HG02798 (cell line): Measurements from ENCODE around the gene DUSP9.
A peak's percentile ranks its signal among the peaks of the same experiment; 100 is the strongest.
"Not testable (repeated sequence)": the region's sequence is repeated elsewhere in the genome, so short reads cannot be mapped to it uniquely, and the experiment has no call there.

ENCODE experiments used
- ATAC-seq: cut with Tn5 transposase; IDR thresholded peaks from one replicate; pipeline ENCODE4 v1.9.1; 2021; ENCODE audit warnings: mild to moderate bottlenecking; ENCODE audit not compliant: unreplicated experiment, poor library complexity

DUSP9 gene

DNA sequence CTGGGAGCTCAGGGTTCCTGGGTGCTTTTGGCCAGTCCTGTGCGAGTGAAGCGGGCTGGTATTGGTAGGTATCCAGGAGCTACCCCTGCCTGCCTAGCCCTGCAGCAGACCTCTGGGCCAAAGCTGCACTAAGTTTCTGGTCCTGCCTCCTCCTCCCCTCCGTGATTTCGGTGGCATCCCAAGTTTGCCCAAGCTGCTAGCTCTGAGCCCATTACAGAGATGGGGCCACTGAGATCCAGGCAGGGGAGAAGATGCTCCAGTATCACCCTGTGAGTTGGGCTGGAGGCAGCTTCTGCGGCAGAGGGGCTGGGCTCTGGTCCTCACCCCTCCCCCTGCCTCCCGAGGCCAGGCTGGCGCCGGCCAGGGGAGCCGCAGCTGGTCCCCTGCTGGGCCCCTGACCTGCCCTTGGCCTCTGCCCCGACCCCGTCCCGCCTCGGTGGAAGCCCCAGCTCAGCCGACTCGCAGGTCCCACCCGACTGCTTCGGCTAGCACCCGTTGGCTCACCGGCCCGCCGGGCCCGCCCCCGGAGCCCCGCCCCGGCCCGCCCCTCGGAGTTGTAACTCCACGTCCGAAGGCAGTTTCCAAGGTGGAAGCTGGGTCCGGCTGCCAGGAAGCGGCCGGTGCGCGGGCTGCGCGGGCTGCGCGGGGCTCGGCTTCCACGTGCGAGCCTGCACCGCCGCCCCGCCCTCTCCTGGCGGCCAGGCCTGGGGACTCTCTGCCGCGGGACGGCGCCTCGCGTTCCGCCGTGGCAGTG, at the start of gene DUSP9:
Gene DUSP9, plus strand, starts transcription at position 584 of the 754 bp plus-strand sequence. CDS start 751 bp downstream, outside the sequence.
- ATAC-seq = no peak

- ATAC-seq = peak; percentile 58
Measured at GRCh38 chrX:153598541-153599191, 48.3 kb upstream of the DUSP9 start, which contains the start of gene CCNQ. TSS of gene CCNQ (minus strand) at chrX:153599139. CDS start at chrX:153599073, 66 bp downstream.

- peak; percentile 90 for ATAC-seq
Measured at GRCh38 chrX:153599192-153600031, 47.6 kb upstream of the DUSP9 start.

DNA sequence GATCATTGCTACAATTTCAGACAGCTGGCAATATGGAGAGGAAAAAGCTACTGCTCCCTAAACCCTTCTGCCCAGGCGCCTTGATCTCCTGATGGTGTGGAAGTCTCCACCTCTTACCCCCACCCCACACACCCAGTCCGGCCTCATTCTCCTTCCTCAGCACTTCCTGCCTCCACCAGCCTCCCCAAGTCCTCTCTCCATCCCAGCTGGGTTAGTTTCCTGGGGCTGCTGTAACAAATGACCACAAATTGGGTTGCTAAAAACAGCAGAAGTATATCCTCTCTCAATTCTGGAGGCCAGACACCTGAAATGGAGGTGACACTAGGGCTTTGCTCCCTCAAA, 47.0 kb upstream of the DUSP9 start:
- ATAC-seq = no peak

DNA sequence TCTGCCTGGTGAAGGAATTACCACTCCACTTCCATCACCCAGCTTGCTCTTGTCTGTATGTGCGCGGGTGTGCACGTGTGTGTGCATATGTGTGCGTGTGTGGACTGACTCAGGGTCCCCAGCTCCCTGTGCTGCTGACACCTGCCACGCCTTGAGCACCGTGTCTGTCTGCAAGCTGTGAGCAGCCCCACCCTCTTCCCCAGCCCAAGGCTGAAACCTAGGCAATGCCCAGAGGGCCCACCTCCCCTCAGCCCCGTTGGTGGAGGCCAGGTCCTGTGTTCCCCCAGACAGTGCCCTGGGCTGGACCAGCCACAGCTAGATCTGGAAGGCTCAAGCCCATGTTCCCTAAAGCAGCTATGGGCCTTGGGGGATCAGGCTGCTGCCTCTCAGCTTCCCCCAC, 46.1 kb upstream of the DUSP9 start:
- no peak for ATAC-seq

GRCh38 chrX:153601511-153602110, 45.4 kb upstream of the DUSP9 start:
- no peak for ATAC-seq

DNA sequence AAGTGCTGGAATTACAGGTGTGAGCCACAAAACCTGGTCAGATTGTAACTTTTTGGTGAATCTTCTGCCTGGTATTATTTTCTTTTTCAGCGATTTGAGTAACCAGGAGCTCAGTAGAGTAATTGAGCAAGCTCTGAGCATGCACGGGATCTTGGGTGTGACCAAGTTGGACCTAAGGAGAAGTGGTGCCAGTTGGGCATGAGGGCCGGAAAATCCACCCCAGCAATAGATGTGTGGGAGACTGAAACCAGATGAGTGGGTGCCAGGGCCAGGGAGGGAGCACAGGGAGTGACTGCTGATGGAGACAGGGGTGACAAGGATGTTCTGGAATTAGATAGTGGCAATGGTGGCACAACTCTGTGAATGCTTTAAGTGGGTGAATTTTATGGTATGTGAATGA, 44.4 kb upstream of the DUSP9 start:
- no peak for ATAC-seq

- ATAC-seq = no peak
Measured at GRCh38 chrX:153603131-153603656, 43.8 kb upstream of the DUSP9 start.

DNA sequence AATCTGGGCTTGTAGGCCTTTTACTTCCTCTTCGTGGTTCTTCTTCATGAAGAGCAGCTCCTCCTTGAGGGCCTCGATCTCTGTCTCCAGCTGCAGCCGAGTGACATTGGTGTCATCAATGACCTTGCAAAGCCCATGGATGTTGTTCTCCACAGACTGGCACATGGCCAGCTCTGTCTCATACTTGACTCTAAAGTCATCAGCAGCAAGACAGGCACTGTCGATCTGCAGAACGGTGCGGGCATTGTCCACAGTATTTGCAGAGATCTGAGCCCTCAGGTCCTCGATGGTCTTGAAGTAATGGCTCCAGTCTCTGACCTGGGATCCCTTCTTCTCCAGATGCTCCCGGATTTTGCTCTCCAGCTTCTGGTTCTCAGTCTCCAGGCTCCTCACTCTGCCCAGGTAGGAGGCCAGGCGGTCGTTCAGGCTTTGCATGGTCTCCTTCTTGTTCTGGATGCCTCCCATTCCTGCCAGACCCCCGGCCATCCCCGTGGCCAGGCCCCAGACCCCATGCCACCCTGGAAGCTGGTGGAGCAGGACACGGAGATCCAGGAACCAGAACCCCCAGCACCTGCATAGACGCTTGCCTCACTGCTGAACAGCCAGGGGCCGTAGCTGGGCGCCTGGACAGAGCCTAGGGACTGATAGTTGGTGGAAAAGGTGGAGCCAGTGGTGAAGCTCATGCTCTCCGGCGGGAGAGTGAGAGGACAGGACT, 42.2 kb upstream of the DUSP9 start:
- ATAC-seq = not testable (repeated sequence)

GRCh38 chrX:153606503-153606902, 40.5 kb upstream of the DUSP9 start:
- no peak for ATAC-seq

DNA sequence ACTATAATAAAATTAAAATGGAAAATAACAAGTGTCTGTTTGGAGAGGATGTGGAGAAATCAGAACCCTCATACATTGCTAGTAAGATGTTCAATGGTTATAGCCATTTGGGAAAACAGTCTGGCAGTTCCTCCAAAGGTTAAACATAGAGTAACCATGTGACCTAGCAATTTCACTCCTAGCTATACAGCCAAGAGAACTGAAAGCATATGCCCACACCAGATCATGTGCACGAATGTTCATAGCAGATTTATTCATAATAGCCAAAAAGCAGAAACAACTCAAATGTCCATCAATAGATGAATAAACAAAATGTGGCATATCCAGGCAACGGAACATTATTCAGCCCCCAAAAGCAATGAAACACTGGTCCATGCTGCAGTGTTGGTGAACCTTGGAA, 38.6 kb upstream of the DUSP9 start:
- ATAC-seq = no peak

DNA sequence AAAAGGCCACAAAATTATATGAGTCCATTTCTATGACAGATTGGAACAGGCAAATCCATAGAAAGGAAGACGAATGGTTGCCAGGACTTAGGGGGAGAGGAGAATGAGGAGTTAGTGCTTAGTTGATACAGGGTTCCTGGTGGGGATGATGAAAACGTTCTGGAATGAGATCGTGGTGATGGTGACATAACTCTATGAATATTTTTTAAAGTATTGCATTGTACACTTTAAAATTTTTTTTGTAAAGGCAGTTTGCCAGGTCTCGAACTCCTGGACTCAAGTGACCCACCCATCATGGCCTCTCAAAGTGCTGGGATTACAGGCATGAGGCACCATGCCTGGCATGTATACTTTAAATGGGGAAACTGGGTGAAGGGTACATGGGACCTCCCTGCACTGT, 38.2 kb upstream of the DUSP9 start:
- ATAC-seq = no peak

GRCh38 chrX:153609917-153610835, 36.8 kb upstream of the DUSP9 start:
- ATAC-seq = peak; percentile 69

- no peak for ATAC-seq
Measured at GRCh38 chrX:153610836-153611213, 36.2 kb upstream of the DUSP9 start.

DNA sequence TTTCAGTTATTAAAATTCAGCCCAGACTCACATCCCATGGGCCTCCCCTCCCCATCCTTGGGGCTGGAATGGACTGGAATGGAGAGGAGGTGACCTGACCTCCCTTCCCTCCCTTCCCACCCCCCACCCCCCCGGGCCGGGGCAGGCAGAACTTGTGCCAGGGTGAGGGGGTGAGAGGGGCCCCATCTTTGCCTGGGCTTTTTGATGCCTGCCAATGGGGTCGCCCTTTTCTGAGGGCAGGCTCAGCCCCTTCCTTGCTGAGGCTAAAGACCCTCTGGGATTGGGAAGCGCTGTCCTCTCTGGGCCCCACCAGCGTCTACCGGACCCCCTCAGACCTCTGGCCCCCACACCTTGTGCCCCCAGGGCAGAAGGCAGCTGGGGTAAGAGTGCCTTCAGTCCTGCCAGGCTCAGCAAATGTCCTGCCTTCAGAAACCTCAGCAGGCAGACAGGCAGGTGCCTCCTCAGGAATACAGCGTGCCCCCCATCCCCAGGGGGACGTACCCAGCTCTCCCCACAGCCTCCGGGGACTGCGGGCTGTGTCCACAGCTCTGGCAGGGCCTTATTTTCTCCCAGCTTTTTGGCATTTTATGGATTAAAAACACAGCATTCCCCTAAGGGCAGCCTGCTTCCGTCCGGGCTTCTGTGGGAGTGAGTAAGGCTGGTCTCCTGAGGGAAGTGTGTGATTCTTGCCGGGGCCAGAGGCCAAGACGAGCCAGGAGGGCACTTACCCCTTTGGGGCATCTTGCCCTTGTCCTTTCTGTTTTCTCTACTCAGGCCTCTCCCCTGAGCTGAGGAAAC, 35.5 kb upstream of the DUSP9 start:
- ATAC-seq = no peak

- no peak for ATAC-seq
Measured at GRCh38 chrX:153612413-153612812, 34.6 kb upstream of the DUSP9 start.

DNA sequence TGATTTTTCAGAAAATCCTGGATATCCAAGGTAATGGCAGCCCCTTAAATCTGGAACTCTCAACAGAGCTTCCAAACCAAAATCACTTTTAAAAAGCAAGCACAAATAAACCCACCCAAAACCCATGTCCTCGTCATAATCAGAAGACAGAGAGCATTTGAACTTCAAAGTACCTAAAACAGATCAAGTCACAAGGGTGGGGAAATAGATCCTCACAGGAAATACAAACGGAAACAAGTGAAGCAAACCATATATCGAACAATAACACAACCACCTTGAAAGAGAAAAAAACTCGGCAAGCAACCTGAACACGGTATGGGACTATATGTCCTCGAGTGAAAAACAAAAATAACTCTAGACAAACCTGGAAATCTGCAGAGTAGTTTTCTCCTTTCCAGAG, 32.2 kb upstream of the DUSP9 start:
- no peak for ATAC-seq

GRCh38 chrX:153620576-153620975, 26.4 kb upstream of the DUSP9 start:
- no peak for ATAC-seq
